GM23338 (cell line): ENCODE data around the gene TASOR2. TPM values are rescaled to one million over a fixed set of nuclear protein-coding genes. Genes with fewer than 3 reads are reported as not detected.

Source experiments
- CREB1 ChIP-seq: fragments of 250-450 bp; sonication (Bioruptor Pico); IDR thresholded peaks from 2 replicates; pipeline ENCODE4 v1.5.0; 2020; ENCODE audit warnings: low read depth, mild to moderate bottlenecking, moderate library complexity
- CTCF ChIP-seq, 2 experiments: fragments of 200-600 bp in 1 of 2; sonication (generic) in 1 of 2; conservative IDR thresholded peaks; 2 replicates each; pipeline versions ENCODE4 v1.5.1 to v1.6.1; 2016 to 2017; ENCODE audit warnings: antibody characterized with exemption in 2 of 2, low read depth in 2 of 2, mild to moderate bottlenecking in 2 of 2, moderate library complexity in 1 of 2
- EZH2 ChIP-seq: fragments of 200-600 bp; sonication (generic); IDR thresholded peaks from one replicate; pipeline ENCODE4 v1.8.0; 2017; ENCODE audit warnings: antibody characterized with exemption, mild to moderate bottlenecking, low read depth; ENCODE audit not compliant: unreplicated experiment
- JUNB ChIP-seq: IDR thresholded peaks from one replicate; pipeline ENCODE4 v1.6.1; 2016; ENCODE audit warnings: antibody characterized with exemption; ENCODE audit not compliant: unreplicated experiment
- POLR2AphosphoS5 ChIP-seq: IDR thresholded peaks from 2 replicates; pipeline ENCODE4 v1.6.1; 2016; ENCODE audit warnings: antibody characterized with exemption, low read depth
- STAT1 ChIP-seq: IDR thresholded peaks from one replicate; pipeline ENCODE4 v1.6.1; 2016; ENCODE audit warnings: antibody characterized with exemption; ENCODE audit not compliant: unreplicated experiment
- ZNF114 ChIP-seq: fragments of 250-450 bp; sonication (Bioruptor Pico); IDR thresholded peaks from 2 replicates; pipeline ENCODE4 v1.5.0; 2020; ENCODE audit warnings: mild to moderate bottlenecking, moderate library complexity
- ZNF462 ChIP-seq: fragments of 250-450 bp; sonication (Bioruptor Pico); IDR thresholded peaks from 2 replicates; pipeline ENCODE4 v1.5.0; 2020; ENCODE audit warnings: mild to moderate bottlenecking, moderate library complexity
- polyA plus RNA-seq: library from polyadenylated mRNA; unstranded; fragments of >200 nt; fragmentation: Nextera tagmentation; extraction: Ambion mirVana; gene quantifications from 2 replicates; pipeline ENCODE4 v1.2.1, GENCODE V29; 2016
- total RNA-seq: library from RNA; depleted of rRNA; stranded (reverse); fragments of >200 nt; shearing (Covaris generic); gene quantifications from 2 replicates; pipeline ENCODE4 v1.2.3, GENCODE V29; 2014
- TF ChIP-seq, protein P1 (sequence below): IDR thresholded peaks from one replicate; pipeline ENCODE4 v1.6.1; 2018; ENCODE audit warnings: antibody characterized with exemption; ENCODE audit not compliant: unreplicated experiment

The TASOR2 gene
- total and polyA plus RNA-seq, 2 experiments from 2014 or later = 45.2 to 110 TPM

DNA sequence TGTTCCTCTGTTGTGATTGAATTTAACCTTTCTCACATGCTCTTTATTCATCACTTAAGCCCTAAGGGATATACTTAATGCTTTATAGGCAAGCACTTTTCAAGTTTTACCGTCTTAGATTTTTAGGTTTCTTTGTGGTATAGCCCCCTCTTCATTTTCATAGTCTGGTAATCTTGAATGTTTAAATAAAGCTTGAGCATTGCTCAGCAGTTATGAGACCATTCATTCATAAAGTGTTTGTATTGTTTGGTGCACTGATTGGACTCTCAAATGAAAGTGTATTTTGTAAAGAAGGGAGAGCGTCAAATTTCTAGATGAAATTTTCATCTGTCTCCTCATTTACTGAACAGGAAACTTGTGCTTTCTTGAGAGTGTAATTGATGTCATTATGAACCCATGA lies 25.2 kb downstream of the TASOR2 start (continued):
- no peak for TF ChIP-seq ZNF462
- TF ChIP-seq STAT1 = no peak
- no peak for TF ChIP-seq EZH2
- no peak for TF ChIP-seq CTCF (conservative IDR thresholded peaks at IDR 0.05; ENCODE audit: low read depth in 2 of 2)
- no peak for TF ChIP-seq CREB1 (CRISPR knock-in tag)
- TF ChIP-seq POLR2AphosphoS5 = no peak
- no peak for TF ChIP-seq JUNB
- TF ChIP-seq ZNF114 = no peak
- TF ChIP-seq, protein P1, sequence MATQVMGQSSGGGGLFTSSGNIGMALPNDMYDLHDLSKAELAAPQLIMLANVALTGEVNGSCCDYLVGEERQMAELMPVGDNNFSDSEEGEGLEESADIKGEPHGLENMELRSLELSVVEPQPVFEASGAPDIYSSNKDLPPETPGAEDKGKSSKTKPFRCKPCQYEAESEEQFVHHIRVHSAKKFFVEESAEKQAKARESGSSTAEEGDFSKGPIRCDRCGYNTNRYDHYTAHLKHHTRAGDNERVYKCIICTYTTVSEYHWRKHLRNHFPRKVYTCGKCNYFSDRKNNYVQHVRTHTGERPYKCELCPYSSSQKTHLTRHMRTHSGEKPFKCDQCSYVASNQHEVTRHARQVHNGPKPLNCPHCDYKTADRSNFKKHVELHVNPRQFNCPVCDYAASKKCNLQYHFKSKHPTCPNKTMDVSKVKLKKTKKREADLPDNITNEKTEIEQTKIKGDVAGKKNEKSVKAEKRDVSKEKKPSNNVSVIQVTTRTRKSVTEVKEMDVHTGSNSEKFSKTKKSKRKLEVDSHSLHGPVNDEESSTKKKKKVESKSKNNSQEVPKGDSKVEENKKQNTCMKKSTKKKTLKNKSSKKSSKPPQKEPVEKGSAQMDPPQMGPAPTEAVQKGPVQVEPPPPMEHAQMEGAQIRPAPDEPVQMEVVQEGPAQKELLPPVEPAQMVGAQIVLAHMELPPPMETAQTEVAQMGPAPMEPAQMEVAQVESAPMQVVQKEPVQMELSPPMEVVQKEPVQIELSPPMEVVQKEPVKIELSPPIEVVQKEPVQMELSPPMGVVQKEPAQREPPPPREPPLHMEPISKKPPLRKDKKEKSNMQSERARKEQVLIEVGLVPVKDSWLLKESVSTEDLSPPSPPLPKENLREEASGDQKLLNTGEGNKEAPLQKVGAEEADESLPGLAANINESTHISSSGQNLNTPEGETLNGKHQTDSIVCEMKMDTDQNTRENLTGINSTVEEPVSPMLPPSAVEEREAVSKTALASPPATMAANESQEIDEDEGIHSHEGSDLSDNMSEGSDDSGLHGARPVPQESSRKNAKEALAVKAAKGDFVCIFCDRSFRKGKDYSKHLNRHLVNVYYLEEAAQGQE = no peak
